Natural killer cell treated with Interleukin-12 subunit alpha and Interleukin-12 subunit beta and Interleukin-15 and Interleukin-18, amount 100 ng/mL, for 72 hours (primary cell): ENCODE results near the gene CLNK. TPM values are rescaled to one million over a fixed set of nuclear protein-coding genes. Genes with fewer than 3 reads are reported as not detected.

Experiments
- ATAC-seq, 2 donors: fragments of 150-1000 bp; cut with Tn5 transposase in 1 of 2; sonication (Bioruptor Pico), chemical (Tn5 transposase) in 1 of 2; 2 replicates each; pipeline ENCODE4 v1.10.0; 2021
- DNase-seq: peaks from one replicate; pipeline ENCODE4 v3.0.0; 2022; ENCODE audit warnings: low spot score
- H3K27ac Mint-ChIP-seq, 2 donors: 1 replicate in 1 of 2; 2 replicates in 1 of 2; pipeline ENCODE4 v1.8.0; 2022; ENCODE audit warnings: mixed read lengths in 2 of 2, mild to moderate bottlenecking in 1 of 2, moderate library complexity in 1 of 2
- H3K27me3 Mint-ChIP-seq, 2 donors: 1 replicate in 1 of 2; 2 replicates in 1 of 2; pipeline ENCODE4 v1.8.0; 2022; ENCODE audit warnings: mixed read lengths in 2 of 2
- H3K36me3 Mint-ChIP-seq: one replicate; pipeline ENCODE4 v1.8.0; 2022; ENCODE audit warnings: mixed read lengths
- H3K4me1 Mint-ChIP-seq, 2 donors: 1 replicate in 1 of 2; 2 replicates in 1 of 2; pipeline ENCODE4 v1.8.0; 2022; ENCODE audit warnings: low read depth in 2 of 2, mixed read lengths in 2 of 2, mild to moderate bottlenecking in 1 of 2
- H3K4me3 Mint-ChIP-seq: one replicate; pipeline ENCODE4 v1.8.0; 2022; ENCODE audit warnings: mixed read lengths
- H3K9me3 Mint-ChIP-seq: 2 replicates; pipeline ENCODE4 v1.8.0; 2022; ENCODE audit warnings: mixed read lengths
- total RNA-seq, 2 donors: library from RNA; stranded (reverse); gene quantifications; one replicate each; pipeline ENCODE4 v1.2.3, GENCODE V29; 2022

Gene CLNK
- total RNA-seq, 2 donors from 2014 or later = 0.45 to 0.70 TPM

DNA sequence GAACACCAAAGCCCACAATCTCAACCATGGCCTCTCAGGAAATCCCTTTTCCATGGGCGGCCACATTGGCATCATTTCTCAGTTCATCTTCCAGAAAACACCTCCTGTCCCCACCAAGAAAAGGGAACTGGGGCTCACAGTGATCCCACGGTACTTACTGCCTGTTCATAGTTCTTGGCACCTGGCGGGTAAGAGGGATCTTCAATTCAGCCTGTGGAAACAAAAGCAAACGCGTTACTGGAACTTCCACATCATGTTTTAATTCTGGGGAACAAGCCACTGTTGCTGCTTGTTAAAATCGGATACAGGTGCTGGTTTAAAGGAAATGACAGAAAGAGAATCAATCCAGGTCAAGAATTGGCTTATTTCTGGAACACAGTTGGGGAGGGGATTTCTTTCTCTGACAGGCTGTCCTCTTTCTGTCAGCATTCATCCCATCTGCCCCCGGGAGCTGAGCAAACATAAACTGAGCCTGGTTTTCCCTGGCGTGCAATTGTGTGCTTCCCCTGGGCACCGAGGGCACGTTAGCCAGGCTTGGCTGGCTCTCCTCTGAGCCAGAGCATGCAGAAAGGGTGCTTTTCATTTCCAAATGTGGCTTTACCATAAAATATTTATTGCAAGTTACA is 16.8 kb downstream of the CLNK start:
- Mint-ChIP-seq H3K27me3 (no peaks in the 10 kb centered on the region), H3K4me3 (no peak overlapping the region), H3K4me1 (peaks cover 21 to 24% of the 10 kb centered on the region in 2 donors), H3K27ac (no peak overlapping the region), H3K9me3 (no peaks in the 10 kb centered on the region), H3K36me3 (no peaks in the 10 kb centered on the region)
- DNase-seq = no peak
- no peak for ATAC-seq

DNA sequence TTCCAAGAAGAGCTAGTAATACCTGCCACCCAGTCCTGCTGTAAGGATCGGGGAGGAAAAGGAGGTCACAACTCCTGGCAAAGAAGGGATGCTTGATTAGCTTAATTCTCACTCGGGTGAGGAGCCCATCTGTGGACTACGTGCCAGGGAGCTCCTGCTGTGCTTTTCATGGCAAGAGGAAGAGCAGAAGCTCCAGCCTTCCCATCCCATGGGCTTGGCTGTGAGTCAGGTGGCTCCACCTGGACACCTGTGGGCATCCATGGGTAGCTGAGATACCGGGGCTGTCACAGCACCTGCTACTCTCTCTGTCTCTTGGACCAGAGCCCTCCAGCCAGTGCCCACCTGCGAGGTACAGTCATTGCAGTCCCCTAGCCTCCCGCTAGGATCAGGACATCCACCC is 18.0 kb downstream of the CLNK start:
- Mint-ChIP-seq H3K27me3 (no peaks in the 10 kb centered on the region), H3K27ac (no peak overlapping the region), H3K36me3 (no peaks in the 10 kb centered on the region), H3K9me3 (no peaks in the 10 kb centered on the region), H3K4me3 (no peak overlapping the region), H3K4me1 (peaks cover 15 to 20% of the 10 kb centered on the region in 2 donors)
- DNase-seq (no peak), ATAC-seq (no peak)

DNA sequence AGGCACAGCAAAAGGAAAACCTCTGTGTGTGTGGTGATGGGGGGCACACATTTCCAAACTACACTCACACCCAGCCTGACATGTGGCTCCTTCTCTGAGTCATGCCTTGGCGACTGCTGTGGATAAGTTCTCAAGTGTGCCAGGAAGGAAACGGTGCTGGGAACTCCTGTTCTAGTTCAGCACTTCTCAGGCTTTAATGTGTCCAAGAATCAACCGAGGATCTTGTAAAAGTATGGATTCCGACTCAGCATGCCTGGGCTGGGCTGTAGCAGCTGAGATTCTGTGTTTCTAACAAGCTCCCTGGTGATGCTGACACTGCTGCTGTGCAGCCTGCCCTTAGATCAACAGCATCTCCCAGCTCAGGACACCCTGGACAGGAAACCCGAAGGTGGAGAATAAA is 20.2 kb downstream of the CLNK start:
- no peak for DNase-seq
- H3K4me3 Mint-ChIP-seq = peak overlapping the region; percentile 44

DNA sequence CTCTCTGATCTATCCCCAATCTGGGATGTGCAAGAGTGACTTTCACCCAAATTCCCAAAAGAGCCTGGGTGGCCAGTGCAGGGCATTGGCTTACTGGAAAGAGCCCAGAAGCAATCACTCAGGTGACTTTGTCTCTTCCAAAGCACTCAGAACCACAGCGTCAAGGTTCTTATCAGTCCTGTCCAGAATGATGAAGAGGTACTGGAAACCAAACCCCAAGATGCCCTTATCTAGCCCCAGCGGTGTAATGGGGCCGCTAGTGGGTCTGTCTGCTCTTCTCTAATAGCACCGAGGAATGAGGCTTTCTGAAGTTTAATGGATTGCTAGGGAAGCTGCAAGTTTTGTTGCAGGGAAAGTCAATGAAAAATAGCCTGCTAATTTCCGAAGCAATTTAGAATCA is 21.6 kb downstream of the CLNK start:
- DNase-seq (no peak), ATAC-seq (no peak)
- Mint-ChIP-seq H3K4me3 (no peak overlapping the region), H3K9me3 (no peaks in the 10 kb centered on the region), H3K4me1 (peaks cover 19 to 20% of the 10 kb centered on the region in 2 donors), H3K36me3 (no peaks in the 10 kb centered on the region), H3K27ac (no peak overlapping the region), H3K27me3 (no peaks in the 10 kb centered on the region)

More for the DNA sequence above, 20.2 kb downstream of the CLNK start:
- H3K27me3 Mint-ChIP-seq = no peaks in the 10 kb centered on the region
- H3K36me3 Mint-ChIP-seq = no peaks in the 10 kb centered on the region
- H3K27ac Mint-ChIP-seq = peak overlapping the region; percentile 44 to 51
- H3K9me3 Mint-ChIP-seq = no peaks in the 10 kb centered on the region
- peak; percentile 75 to 83 for ATAC-seq
- H3K4me1 Mint-ChIP-seq = peaks cover 12 to 13% of the 10 kb centered on the region in 2 donors

DNA sequence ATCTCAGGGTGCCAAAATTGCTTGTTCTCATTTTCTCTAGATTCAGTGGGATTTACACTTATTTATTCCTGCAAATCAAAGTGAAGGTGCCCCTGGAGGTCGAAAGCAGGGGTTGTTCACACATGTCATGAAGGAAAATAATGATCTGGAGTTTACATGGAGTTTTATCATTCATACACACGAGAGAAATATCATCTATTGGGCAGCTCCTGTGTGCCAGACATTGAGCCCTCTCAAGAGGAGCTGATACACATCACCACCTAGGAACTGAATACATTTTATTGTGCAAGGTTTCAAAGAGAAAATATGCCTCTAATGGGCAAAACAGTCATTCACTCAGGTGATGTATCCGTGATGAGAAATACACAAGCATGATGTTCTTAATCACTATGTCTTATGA is 23.5 kb downstream of the CLNK start:
- no peak overlapping the region for H3K4me3 Mint-ChIP-seq
- peaks cover 27 to 32% of the 10 kb centered on the region in 2 donors for H3K4me1 Mint-ChIP-seq
- no peaks in the 10 kb centered on the region for H3K9me3 Mint-ChIP-seq
- no peak overlapping the region for H3K27ac Mint-ChIP-seq
- H3K27me3 Mint-ChIP-seq = no peaks in the 10 kb centered on the region
- DNase-seq (no peak), ATAC-seq (no peak)
- no peaks in the 10 kb centered on the region for H3K36me3 Mint-ChIP-seq

DNA sequence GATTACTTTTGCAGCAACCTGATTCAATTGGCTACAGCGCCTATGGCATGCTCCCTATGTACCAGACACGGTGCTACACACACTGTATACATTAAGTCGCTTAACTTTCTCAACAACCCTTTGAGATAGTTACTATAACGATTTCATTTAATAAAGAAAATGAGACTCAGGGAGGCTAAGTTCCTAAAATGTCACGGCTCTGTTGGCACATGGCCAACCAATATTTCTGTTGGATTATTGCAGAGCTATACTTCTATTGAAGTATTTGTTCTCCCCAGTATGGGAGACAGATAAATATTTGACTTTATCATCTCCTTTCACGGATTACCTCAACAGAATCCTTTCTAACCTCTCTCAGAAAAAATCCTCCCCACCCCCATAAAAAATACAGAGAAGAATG is 25.3 kb downstream of the CLNK start:
- DNase-seq (no peak), ATAC-seq (no peak)
- Mint-ChIP-seq H3K9me3 (no peaks in the 10 kb centered on the region), H3K27ac (no peak overlapping the region), H3K27me3 (no peaks in the 10 kb centered on the region), H3K36me3 (no peaks in the 10 kb centered on the region), H3K4me1 (peaks cover 24 to 32% of the 10 kb centered on the region in 2 donors), H3K4me3 (no peak overlapping the region)

DNA sequence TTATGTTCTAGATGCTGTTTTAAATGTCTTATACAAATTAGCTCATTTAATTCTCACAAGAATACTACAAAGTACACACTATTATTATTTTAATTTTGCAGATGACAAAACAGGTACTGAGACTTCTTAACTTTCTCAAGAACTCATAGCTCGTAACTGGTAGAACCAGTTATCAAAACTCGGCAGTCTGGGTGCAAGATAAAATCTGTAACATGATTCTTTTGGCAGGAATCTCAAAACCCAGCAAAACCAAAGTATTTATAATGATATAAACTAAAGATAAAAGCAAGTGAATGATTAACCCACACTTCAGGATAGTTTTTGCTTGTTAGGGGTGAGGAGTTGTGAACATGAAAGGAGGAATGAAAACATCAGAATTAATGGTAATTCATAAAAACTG is 27.6 kb downstream of the CLNK start:
- peaks cover 22 to 27% of the 10 kb centered on the region in 2 donors for H3K4me1 Mint-ChIP-seq
- no peaks in the 10 kb centered on the region for H3K9me3 Mint-ChIP-seq
- ATAC-seq (no peak), DNase-seq (no peak)
- H3K27ac Mint-ChIP-seq = peak overlapping the region in 1 of 2 donors; percentile 11
- no peaks in the 10 kb centered on the region for H3K36me3 Mint-ChIP-seq
- peak overlapping the region; percentile 3 for H3K4me3 Mint-ChIP-seq
- H3K27me3 Mint-ChIP-seq = no peaks in the 10 kb centered on the region

DNA sequence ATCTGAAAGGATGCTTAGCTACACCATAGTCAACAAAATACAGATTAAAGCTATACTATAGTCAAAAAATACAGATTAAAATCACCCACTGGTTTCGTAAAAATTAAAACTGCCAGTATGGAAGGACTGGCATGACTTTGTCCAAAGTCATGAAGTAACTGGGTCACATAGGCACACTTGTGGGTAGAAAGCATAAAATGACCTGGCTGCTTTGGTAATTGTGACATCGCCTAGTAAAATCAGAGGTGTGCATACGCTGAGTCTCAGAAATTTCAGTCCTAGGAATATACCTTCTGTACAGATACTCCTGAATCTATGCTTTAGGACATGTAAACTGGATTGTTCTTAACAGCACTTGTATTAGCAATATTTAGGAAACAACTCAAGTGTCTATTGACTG is 28.1 kb downstream of the CLNK start:
- Mint-ChIP-seq H3K27ac (peak overlapping the region; percentile 51 to 54), H3K4me3 (peak overlapping the region; percentile 55), H3K27me3 (no peaks in the 10 kb centered on the region), H3K4me1 (peaks cover 22 to 27% of the 10 kb centered on the region in 2 donors), H3K9me3 (no peaks in the 10 kb centered on the region), H3K36me3 (no peaks in the 10 kb centered on the region)
- ATAC-seq (peak in 1 of 2 donors; percentile 36), DNase-seq (no peak)

DNA sequence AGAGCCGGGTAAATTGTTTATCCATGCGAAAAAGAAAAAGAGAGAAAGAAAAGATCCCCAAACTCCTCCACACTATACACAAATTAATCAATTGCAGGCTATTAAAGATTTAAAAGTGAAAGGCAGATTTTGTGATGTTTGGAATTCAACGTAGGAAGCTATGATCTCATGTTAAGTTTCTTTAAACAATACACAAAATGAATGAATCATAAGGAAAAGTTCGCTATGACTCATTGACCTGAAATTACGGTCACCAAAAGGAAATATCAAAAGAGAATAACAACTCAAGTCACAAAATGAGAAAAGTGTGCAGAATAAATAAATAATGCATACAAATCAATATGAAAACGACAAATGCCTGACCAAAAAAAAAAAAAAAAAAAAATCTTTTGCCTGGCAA is 28.6 kb downstream of the CLNK start:
- H3K27me3 Mint-ChIP-seq = no peaks in the 10 kb centered on the region
- H3K9me3 Mint-ChIP-seq = no peaks in the 10 kb centered on the region
- H3K4me1 Mint-ChIP-seq = peaks cover 22 to 27% of the 10 kb centered on the region in 2 donors
- ATAC-seq (no peak), DNase-seq (no peak)
- H3K27ac Mint-ChIP-seq = peak overlapping the region; percentile 51 to 54
- peak overlapping the region; percentile 55 for H3K4me3 Mint-ChIP-seq
- H3K36me3 Mint-ChIP-seq = no peaks in the 10 kb centered on the region

DNA sequence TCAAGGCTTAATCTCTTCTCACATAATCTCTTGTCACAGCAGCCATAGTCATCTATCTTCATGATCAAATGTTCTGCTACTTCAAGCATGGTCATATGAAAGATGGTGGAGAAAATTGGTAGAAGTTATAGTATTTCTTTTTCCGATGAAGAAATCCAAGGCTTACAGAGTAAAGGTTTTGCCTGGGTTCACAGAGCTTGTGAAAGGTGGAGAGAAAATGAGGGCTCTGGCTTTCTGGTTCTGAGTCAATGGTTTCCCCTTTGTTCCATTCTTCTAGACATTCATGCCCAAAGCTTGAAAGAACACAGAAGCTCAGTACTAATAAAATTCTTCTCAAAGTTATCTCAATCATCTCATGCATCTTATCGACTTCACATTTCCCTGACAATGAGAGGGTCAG is 36.1 kb downstream of the CLNK start:
- ATAC-seq (no peak), DNase-seq (no peak)
- Mint-ChIP-seq H3K27me3 (no peaks in the 10 kb centered on the region), H3K4me3 (no peak overlapping the region), H3K36me3 (no peaks in the 10 kb centered on the region), H3K27ac (no peak overlapping the region), H3K9me3 (no peaks in the 10 kb centered on the region), H3K4me1 (no peaks in the 10 kb centered on the region)

DNA sequence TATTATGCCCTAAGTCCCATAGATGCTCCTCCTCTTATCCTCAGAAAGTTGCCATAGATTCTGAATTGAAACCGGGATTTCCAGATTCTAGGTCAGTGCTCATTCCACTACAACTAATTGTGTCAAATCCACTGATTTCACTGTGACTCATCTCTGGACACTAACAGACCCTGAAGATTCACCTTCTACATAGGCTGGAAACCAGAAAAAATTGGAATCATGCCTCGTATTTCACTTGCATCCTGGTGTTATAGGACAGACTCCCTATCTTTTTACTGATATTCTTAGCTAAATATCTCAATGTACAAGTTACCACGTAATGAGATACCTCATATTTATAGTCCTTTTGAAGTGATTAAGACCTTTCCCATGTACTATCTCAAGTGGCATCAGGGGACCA is 36.7 kb downstream of the CLNK start:
- Mint-ChIP-seq H3K27me3 (no peaks in the 10 kb centered on the region), H3K27ac (no peak overlapping the region), H3K36me3 (no peaks in the 10 kb centered on the region), H3K4me1 (no peaks in the 10 kb centered on the region), H3K9me3 (no peaks in the 10 kb centered on the region), H3K4me3 (no peak overlapping the region)
- no peak for ATAC-seq
- DNase-seq = no peak

DNA sequence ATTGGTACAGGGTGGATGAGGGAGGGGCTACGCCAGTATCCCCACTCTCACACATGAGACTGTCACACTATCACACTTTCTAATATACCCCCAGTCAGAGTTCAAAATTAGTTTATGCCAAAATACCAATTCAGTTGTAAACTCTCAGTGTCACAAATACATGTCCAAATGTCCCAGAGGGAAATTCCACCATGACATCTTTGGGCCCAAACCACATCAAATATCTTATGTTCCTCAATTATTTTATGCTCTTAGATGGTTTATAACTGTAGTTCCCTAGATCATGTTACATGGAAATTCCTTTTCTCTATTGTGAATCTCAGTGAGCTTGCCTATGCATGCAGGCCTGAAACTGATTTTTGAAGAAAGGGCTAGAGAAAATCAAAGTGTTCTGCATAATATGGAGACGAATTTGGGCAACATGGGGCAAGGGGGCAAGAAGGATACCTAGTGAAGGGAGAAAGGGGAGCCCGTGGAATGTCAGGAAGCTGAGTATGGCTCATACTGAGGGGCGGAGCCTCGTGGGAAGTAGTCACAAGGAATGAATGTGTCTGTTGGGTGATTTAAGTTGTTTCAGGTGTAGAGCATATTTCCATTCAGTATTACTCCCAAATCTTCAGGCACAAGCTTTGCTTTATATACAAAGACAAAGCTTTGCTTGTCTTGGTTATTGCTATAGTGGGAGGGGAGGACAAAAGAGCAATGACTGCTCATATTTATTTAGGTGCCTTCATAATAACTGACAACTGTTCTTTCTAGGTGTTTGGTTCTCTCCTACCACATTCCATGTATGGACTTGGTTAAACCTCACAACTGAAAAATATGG is 40.8 kb downstream of the CLNK start:
- H3K27me3 Mint-ChIP-seq = peaks cover 0 to 3% of the 10 kb centered on the region in 2 donors
- no peaks in the 10 kb centered on the region for H3K4me1 Mint-ChIP-seq
- H3K9me3 Mint-ChIP-seq = peaks cover 7% of the 10 kb centered on the region
- no peak overlapping the region for H3K4me3 Mint-ChIP-seq
- ATAC-seq (no peak), DNase-seq (no peak)
- no peak overlapping the region for H3K27ac Mint-ChIP-seq
- H3K36me3 Mint-ChIP-seq = no peaks in the 10 kb centered on the region

DNA sequence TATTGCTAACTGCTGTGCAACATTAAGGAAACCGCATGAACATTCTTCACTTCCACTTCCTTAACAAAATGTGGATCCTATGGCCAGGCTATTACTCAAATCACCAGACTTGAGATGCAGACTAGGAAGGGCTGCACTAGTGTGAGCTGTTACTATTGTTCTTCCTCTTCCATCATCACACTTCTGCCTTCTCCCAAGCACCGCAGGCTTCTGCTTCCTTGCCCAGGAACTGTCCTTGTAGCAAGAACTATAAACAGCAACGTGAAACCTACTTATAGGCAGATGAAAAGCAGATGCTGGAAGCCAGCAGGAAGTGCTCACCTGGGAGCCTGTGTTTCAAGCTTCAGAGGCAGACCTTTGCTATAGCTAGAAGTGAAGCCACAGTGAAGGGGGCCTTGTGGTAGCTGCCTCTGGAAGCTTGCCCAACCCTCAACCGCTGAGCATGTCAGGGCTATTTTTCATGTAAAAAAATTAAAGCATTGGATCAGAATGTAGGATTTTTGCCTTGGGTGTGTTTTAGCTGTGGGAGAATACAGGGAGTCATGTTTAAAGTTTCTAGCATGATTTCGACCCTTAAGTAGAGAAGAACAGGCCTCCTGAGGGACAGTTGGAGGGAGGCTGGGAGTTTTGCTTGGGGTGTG is 43.9 kb downstream of the CLNK start:
- H3K4me3 Mint-ChIP-seq = no peak overlapping the region
- peaks cover 7% of the 10 kb centered on the region for H3K9me3 Mint-ChIP-seq
- DNase-seq (no peak), ATAC-seq (no peak)
- peaks cover 0 to 3% of the 10 kb centered on the region in 2 donors for H3K27me3 Mint-ChIP-seq
- H3K36me3 Mint-ChIP-seq = no peaks in the 10 kb centered on the region
- H3K27ac Mint-ChIP-seq = no peak overlapping the region
- H3K4me1 Mint-ChIP-seq = no peaks in the 10 kb centered on the region

DNA sequence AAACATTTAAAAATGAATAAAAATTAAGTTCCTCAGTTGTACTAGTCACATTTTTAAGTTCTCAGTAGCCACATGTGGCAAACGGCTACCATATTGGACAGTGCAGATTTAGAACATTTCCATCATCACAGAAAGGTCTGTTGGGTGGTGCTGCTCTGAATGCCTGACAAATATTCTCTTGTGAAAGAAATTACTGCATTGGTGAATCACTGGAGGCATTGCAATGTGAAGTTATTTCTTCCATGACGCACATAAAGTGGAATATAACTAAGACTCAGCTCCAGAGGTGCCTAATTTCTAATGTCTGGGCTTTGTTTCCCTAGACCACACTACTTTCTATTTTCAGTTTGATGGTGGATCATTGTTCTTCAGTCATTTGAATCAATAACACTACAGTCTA is 44.9 kb downstream of the CLNK start:
- DNase-seq (no peak), ATAC-seq (no peak)
- Mint-ChIP-seq H3K27me3 (peaks cover 0 to 3% of the 10 kb centered on the region in 2 donors), H3K27ac (no peak overlapping the region), H3K36me3 (no peaks in the 10 kb centered on the region), H3K4me1 (no peaks in the 10 kb centered on the region), H3K4me3 (no peak overlapping the region), H3K9me3 (peaks cover 7% of the 10 kb centered on the region)
